ENCODE measurements around the gene RABGAP1L.

- TF ChIP-seq POLR2A (IDR thresholded peaks at IDR 0.05) (no peak), CTCF (IDR thresholded peaks at IDR 0.05) (no peak), POLR2AphosphoS5 (IDR thresholded peaks at IDR 0.05) (no peak)
These were observed 817.3 kb downstream of the RABGAP1L start for GRCh38 chr1:174976436-174977108.
